Measurements from ENCODE around the gene KCNJ6.

DNA sequence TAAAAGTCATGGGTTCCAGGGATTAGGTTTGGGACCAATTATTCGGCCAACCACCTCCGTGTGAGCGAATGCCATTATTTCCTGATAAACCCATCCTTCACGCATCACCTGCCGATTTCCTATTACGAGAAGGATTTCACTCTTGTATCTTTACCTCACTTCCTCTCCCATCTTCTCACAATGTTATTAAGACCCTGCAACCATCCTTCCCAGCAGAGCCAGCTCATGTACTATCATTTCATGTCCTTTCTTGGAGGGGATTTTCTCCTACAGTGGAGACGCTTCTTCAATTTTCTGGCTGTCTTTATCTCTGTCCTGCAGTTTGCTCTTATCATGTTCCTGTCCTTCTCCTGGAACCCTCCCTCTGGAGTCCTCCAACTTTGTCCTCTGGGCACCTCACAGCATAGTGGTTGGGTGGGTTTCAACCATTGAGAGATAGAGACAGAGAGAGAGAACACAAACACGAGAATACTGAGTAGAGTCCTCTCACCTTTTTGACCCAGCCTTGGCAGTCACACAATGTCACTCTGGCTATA is 357.5 kb downstream of the KCNJ6 start:
- TF ChIP-seq, protein P1, sequence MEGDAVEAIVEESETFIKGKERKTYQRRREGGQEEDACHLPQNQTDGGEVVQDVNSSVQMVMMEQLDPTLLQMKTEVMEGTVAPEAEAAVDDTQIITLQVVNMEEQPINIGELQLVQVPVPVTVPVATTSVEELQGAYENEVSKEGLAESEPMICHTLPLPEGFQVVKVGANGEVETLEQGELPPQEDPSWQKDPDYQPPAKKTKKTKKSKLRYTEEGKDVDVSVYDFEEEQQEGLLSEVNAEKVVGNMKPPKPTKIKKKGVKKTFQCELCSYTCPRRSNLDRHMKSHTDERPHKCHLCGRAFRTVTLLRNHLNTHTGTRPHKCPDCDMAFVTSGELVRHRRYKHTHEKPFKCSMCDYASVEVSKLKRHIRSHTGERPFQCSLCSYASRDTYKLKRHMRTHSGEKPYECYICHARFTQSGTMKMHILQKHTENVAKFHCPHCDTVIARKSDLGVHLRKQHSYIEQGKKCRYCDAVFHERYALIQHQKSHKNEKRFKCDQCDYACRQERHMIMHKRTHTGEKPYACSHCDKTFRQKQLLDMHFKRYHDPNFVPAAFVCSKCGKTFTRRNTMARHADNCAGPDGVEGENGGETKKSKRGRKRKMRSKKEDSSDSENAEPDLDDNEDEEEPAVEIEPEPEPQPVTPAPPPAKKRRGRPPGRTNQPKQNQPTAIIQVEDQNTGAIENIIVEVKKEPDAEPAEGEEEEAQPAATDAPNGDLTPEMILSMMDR (IDR thresholded peaks at IDR 0.05 in 2 of 3, conservative IDR thresholded peaks at IDR 0.05 in 1 of 3; ENCODE audit: borderline replicate concordance in 1 of 3, insufficient read depth in 1 of 3, low read depth in 2 of 3, low read length in 2 of 3): no peak
- TF ChIP-seq POLR2A (IDR thresholded peaks at IDR 0.05; ENCODE audit: borderline replicate concordance, extremely low read depth, insufficient read depth, insufficient read length) (no peak), POLR2AphosphoS5 (IDR thresholded peaks at IDR 0.05; ENCODE audit: low read depth, low read length) (no peak), EZH2 (IDR thresholded peaks at IDR 0.05) (no peak), JUND (IDR thresholded peaks at IDR 0.05) (no peak), EGR1 (IDR thresholded peaks at IDR 0.05; ENCODE audit: low read depth) (no peak), YY1 (IDR thresholded peaks at IDR 0.05; ENCODE audit: extremely low read depth, insufficient replicate concordance, low read depth, low read length) (no peak), FOSL1 (IDR thresholded peaks at IDR 0.05; ENCODE audit: low read depth) (no peak), TCF7L2 (IDR thresholded peaks at IDR 0.05; ENCODE audit: borderline replicate concordance, extremely low read depth, insufficient read depth, insufficient read length) (no peak)
- TF ChIP-seq, protein P2, sequence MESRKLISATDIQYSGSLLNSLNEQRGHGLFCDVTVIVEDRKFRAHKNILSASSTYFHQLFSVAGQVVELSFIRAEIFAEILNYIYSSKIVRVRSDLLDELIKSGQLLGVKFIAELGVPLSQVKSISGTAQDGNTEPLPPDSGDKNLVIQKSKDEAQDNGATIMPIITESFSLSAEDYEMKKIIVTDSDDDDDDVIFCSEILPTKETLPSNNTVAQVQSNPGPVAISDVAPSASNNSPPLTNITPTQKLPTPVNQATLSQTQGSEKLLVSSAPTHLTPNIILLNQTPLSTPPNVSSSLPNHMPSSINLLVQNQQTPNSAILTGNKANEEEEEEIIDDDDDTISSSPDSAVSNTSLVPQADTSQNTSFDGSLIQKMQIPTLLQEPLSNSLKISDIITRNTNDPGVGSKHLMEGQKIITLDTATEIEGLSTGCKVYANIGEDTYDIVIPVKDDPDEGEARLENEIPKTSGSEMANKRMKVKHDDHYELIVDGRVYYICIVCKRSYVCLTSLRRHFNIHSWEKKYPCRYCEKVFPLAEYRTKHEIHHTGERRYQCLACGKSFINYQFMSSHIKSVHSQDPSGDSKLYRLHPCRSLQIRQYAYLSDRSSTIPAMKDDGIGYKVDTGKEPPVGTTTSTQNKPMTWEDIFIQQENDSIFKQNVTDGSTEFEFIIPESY (IDR thresholded peaks at IDR 0.05; ENCODE audit: extremely low read depth, insufficient replicate concordance, low read length): no peak
- TF ChIP-seq, protein P3, sequence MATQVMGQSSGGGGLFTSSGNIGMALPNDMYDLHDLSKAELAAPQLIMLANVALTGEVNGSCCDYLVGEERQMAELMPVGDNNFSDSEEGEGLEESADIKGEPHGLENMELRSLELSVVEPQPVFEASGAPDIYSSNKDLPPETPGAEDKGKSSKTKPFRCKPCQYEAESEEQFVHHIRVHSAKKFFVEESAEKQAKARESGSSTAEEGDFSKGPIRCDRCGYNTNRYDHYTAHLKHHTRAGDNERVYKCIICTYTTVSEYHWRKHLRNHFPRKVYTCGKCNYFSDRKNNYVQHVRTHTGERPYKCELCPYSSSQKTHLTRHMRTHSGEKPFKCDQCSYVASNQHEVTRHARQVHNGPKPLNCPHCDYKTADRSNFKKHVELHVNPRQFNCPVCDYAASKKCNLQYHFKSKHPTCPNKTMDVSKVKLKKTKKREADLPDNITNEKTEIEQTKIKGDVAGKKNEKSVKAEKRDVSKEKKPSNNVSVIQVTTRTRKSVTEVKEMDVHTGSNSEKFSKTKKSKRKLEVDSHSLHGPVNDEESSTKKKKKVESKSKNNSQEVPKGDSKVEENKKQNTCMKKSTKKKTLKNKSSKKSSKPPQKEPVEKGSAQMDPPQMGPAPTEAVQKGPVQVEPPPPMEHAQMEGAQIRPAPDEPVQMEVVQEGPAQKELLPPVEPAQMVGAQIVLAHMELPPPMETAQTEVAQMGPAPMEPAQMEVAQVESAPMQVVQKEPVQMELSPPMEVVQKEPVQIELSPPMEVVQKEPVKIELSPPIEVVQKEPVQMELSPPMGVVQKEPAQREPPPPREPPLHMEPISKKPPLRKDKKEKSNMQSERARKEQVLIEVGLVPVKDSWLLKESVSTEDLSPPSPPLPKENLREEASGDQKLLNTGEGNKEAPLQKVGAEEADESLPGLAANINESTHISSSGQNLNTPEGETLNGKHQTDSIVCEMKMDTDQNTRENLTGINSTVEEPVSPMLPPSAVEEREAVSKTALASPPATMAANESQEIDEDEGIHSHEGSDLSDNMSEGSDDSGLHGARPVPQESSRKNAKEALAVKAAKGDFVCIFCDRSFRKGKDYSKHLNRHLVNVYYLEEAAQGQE (IDR thresholded peaks at IDR 0.05; ENCODE audit: low read depth): no peak

Measured in HCT116 (cell line).